ENCODE measurements around the gene SLC2A6.
A peak's percentile ranks its signal among the peaks of the same experiment; 100 is the strongest.

The SLC2A6 gene

DNA sequence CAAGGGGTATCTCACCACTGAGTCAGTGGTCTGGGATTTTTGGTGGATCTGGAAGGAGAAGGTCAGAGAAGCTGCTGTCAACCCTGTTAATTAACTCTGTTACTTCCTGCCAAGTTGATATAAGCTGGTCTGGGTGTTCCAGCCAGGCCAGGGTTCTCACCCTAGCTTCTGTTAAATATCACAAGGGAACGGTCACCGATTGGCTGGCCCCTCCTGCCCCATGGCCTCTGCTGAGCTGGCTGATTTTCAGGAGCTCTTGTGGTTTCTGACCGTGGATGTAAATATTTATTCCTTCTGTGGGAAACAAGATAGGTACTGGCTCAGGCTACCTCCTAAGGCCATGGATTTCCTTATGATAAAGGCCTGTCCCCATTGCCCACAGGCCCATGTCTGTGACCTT lies 55.7 kb downstream of the SLC2A6 start:
- DNase-seq (ENCODE audit: low spot score in 2 of 2): no peak

DNA sequence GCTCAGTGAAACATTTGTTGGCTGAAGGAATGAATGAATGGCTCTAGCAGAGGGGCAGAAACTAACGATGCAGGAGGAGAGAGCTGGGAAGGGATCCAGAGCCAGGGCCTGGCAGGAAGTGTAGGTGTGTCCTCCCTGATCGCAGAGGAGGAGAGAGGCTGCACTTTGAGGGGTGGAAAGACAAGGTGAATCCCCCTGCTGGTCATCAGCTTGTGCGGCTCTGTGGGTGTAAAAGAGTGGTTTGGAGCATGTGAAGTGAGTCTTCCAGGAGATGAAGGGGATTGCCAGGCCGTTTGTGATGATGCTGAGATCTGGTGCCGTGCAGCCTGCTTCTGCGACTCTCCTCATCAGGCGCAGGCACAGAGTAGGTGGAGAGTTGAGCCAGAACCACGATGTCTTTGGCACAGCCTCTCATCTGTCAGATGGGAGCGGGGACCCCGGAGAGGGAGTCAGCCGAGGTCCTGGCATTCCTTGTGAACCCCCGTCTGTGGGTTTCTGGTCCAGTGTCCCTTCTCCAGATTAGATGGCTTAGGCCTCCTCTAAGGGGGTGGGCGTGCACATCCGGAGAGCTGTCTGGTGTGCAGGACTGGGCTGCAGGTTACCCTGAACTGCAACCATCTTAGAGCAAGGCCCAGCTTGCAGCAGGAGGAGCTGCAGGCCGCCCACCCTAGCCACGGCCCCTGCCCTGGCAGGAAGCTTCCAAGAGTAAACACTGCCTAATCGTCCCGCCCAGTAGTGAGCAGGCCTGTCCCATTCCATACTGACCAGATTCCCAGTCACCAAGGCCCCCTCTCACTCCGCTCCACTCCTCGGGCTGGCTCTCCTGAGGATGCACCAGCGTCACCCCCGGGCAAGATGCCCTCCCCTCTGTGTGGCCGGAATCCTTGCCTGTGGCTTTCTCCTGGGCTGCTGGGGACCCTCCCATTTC lies 57.0 kb downstream of the SLC2A6 start, which contains the start of gene ADAMTS13:
ADAMTS13 (plus strand) TSS at position 753 of the 928 bp plus-strand sequence; CDS start at position 830, 77 bp downstream.
- ATAC-seq (replicated peaks; ENCODE audit: extremely low read depth, poor library complexity, severe bottlenecking): peak; percentile 38
- Mint-ChIP-seq H3K36me3 (ENCODE audit: insufficient read depth) (peaks cover 4% of the 10 kb centered on the region), H3K4me3 (no peak within 1 kb of the TSS), H3K27me3 (peaks cover 26% of the 10 kb centered on the region), H3K27ac (ENCODE audit: low read depth) (peak within 1 kb of the TSS; percentile 89), H3K4me1 (peaks cover 24% of the 10 kb centered on the region), H3K9me3 (no peaks in the 10 kb centered on the region)
- peak in 1 of 2 donors; percentile 28 for DNase-seq (ENCODE audit: low spot score in 2 of 2)

More for the DNA sequence above, 55.7 kb downstream of the SLC2A6 start:
- Mint-ChIP-seq H3K9me3 (no peaks in the 10 kb centered on the region), H3K27ac (ENCODE audit: low read depth) (peak overlapping the region; percentile 88), H3K4me3 (no peak overlapping the region), H3K27me3 (peaks cover 38% of the 10 kb centered on the region), H3K4me1 (peaks cover 21% of the 10 kb centered on the region), H3K36me3 (ENCODE audit: insufficient read depth) (no peaks in the 10 kb centered on the region)
- no peak for ATAC-seq (replicated peaks; ENCODE audit: extremely low read depth, poor library complexity, severe bottlenecking)
